GM12891 (cell line): Measurements from ENCODE around the gene DCLK2.

Source experiments
- PAX5 ChIP-seq: IDR thresholded peaks from 2 replicates; pipeline ENCODE4 v1.6.1; 2011; ENCODE audit warnings: low read length, moderate library complexity, mild to moderate bottlenecking; ENCODE audit not compliant: insufficient read depth, severe bottlenecking
- POLR2A ChIP-seq: IDR thresholded peaks from 2 replicates; pipeline ENCODE4 v1.6.1; 2011; ENCODE audit warnings: low read depth, low read length, control low read depth
- POLR2AphosphoS5 ChIP-seq: IDR thresholded peaks from 2 replicates; pipeline ENCODE4 v1.6.1; 2011; ENCODE audit warnings: low read depth, low read length, control low read depth
- POU2F2 ChIP-seq: IDR thresholded peaks from 2 replicates; pipeline ENCODE4 v1.6.1; 2011; ENCODE audit warnings: low read depth, mild to moderate bottlenecking, control low read depth, low read length, moderate library complexity
- SPI1 ChIP-seq: IDR thresholded peaks from 2 replicates; pipeline ENCODE4 v1.6.1; 2011; ENCODE audit warnings: low read depth, low read length, control low read depth
- TAF1 ChIP-seq: IDR thresholded peaks from 2 replicates; pipeline ENCODE4 v1.6.1; 2011; ENCODE audit warnings: low read depth, low read length, control low read depth

DNA sequence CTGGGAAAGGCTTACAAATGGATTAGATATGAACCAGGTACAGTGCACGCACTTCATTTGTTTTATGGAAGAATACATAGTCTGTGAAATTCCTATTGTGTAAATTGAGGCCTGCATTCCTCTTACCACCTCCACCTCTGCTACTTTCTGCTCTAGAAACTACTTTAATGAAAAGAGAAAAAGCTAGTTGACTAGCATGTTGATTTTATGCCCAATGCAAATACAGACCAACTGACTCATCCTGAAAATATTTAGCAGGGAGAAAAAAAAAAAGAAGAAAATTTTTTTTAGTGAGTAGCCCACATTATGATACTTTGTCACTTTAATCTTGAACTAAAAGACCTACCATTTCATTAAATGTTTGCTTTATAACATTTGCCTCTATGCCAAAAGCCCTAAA, 41.2 kb downstream of the DCLK2 start:
- TF ChIP-seq TAF1 (no peak), POLR2AphosphoS5 (no peak), POU2F2 (no peak), POLR2A (no peak), PAX5 (no peak), SPI1 (no peak)
